ENCODE results near the gene MGME1. TPM values are rescaled to one million over a fixed set of nuclear protein-coding genes. Genes with fewer than 3 reads are reported as not detected.

MGME1 gene
- total RNA-seq, 1 experiment from 2014 or later = 56.0 TPM

GRCh38 chr20:17921774-17922173, 47.0 kb upstream of the MGME1 start (continued):
- TF ChIP-seq ZBTB43 (CRISPR knock-in tag; IDR thresholded peaks at IDR 0.05) = no peak
- no peak for TF ChIP-seq IRF1 (CRISPR knock-in tag; IDR thresholded peaks at IDR 0.05)
- no peak for TF ChIP-seq ZNF121 (CRISPR knock-in tag; IDR thresholded peaks at IDR 0.05)
- TF ChIP-seq PRDM15 (CRISPR knock-in tag; IDR thresholded peaks at IDR 0.05) = no peak
- no peak for TF ChIP-seq ZNF423 (CRISPR knock-in tag; IDR thresholded peaks at IDR 0.05)
- TF ChIP-seq ERG (CRISPR knock-in tag; IDR thresholded peaks at IDR 0.05) = no peak
- no peak for TF ChIP-seq HMGA2 (CRISPR knock-in tag; IDR thresholded peaks at IDR 0.05)
- no peak for TF ChIP-seq CREB1 (CRISPR knock-in tag; IDR thresholded peaks at IDR 0.05)
- TF ChIP-seq ZNF263 (CRISPR knock-in tag; IDR thresholded peaks at IDR 0.05; ENCODE audit: low read depth) = no peak

GRCh38 chr20:17925141-17925939, 43.5 kb upstream of the MGME1 start:
- ATAC-seq = no peak
- DNase-seq (ENCODE audit: low spot score) = no peak
- H3K27ac Mint-ChIP-seq = no peak overlapping the region
- ChIA-PET CTCF (interaction anchor here (0.8 kb wide), 1 partner anchor 14 kb away, joined by 3 read pairs; no protein-coding TSS in a partner anchor), POLR2A (no interaction called here)
- no peak overlapping the region for H3K4me3 Mint-ChIP-seq
- no peaks in the 10 kb centered on the region for H3K27me3 Mint-ChIP-seq (ENCODE audit: low read depth)
- peaks cover 6% of the 10 kb centered on the region; the same call in 1 of the 2 replicates for H3K4me1 Mint-ChIP-seq
- no peaks in the 10 kb centered on the region for H3K9me3 Mint-ChIP-seq
- TF ChIP-seq CDX4 (CRISPR knock-in tag; IDR thresholded peaks at IDR 0.05; ENCODE audit: borderline replicate concordance) (no peak), ZNF232 (CRISPR knock-in tag; IDR thresholded peaks at IDR 0.05) (no peak), E2F1 (CRISPR knock-in tag; IDR thresholded peaks at IDR 0.05) (no peak), RORB (CRISPR knock-in tag; IDR thresholded peaks at IDR 0.05) (no peak), NR2C2 (CRISPR knock-in tag; IDR thresholded peaks at IDR 0.05) (no peak), ZNF396 (CRISPR knock-in tag; IDR thresholded peaks at IDR 0.05; ENCODE audit: borderline replicate concordance) (no peak), PRDM15 (CRISPR knock-in tag; IDR thresholded peaks at IDR 0.05) (no peak)
- H3K36me3 Mint-ChIP-seq = no peaks in the 10 kb centered on the region
